K562 (cell line): ENCODE data around the gene ESR2. TPM values are rescaled to one million over a fixed set of nuclear protein-coding genes. Genes with fewer than 3 reads are reported as not detected.

Experiments
- BDP1 ChIP-seq: IDR thresholded peaks from 3 replicates; pipeline ENCODE4 v1.6.1; 2011; ENCODE audit not compliant: insufficient read length, insufficient read depth
- CBX2 ChIP-seq: fragments of 200-600 bp; sonication (generic); IDR thresholded peaks from one replicate; pipeline ENCODE4 v1.6.1; 2012; ENCODE audit warnings: mild to moderate bottlenecking, low read length, inconsistent platforms; ENCODE audit not compliant: insufficient read depth, poor library complexity, severe bottlenecking
- ELF2 ChIP-seq: fragments of 250-450 bp; sonication (Bioruptor Pico); IDR thresholded peaks from 2 replicates; pipeline ENCODE4 v1.5.0; 2021; ENCODE audit warnings: mild to moderate bottlenecking
- ESRRB ChIP-seq: fragments of 250-450 bp; sonication (Bioruptor Pico); IDR thresholded peaks from 2 replicates; pipeline ENCODE4 v1.5.0; 2020; ENCODE audit warnings: mild to moderate bottlenecking, moderate library complexity, borderline replicate concordance
- FOXA3 ChIP-seq, 2 experiments: fragments of 450-650 bp in 1 of 2; sonication (generic) in 1 of 2; formaldehyde crosslinking; IDR thresholded peaks in 1 of 2; conservative IDR thresholded peaks in 1 of 2; 2 replicates each; pipeline versions ENCODE4 v1.4.0 to v1.8.0; 2020 to 2022; ENCODE audit warnings: mild to moderate bottlenecking in 2 of 2, missing genetic modification reagents in 1 of 2
- MAFF ChIP-seq: IDR thresholded peaks from 2 replicates; pipeline ENCODE4 v1.6.1; 2012; ENCODE audit warnings: low read length, improper control_type of control experiment
- PHB2 ChIP-seq: fragments of 450-650 bp; IDR thresholded peaks from 2 replicates; pipeline ENCODE4 v1.6.1; 2017; ENCODE audit warnings: low read depth
- RBM39 ChIP-seq: fragments of 200-400 bp; formaldehyde crosslinking; optimal IDR thresholded peaks from 2 replicates; pipeline ENCODE3; 2018; ENCODE audit warnings: low read depth, low read length
- RCOR1 ChIP-seq, 2 experiments: IDR thresholded peaks; 2 replicates each; pipeline ENCODE4 v1.6.1; 2012; ENCODE audit warnings: low read depth in 2 of 2, low read length in 2 of 2, borderline replicate concordance in 1 of 2, improper control_type of control experiment in 1 of 2
- SAFB ChIP-seq: fragments of 200-400 bp; formaldehyde crosslinking; IDR thresholded peaks from 2 replicates; pipeline ENCODE4 v1.6.1; 2017; ENCODE audit warnings: low read depth, low read length, borderline replicate concordance
- SNIP1 ChIP-seq: fragments of 450-650 bp; IDR thresholded peaks from 2 replicates; pipeline ENCODE4 v1.7.1; 2017; ENCODE audit warnings: low read depth, mild to moderate bottlenecking
- SRSF3 ChIP-seq: fragments of 200-400 bp; formaldehyde crosslinking; IDR thresholded peaks from 2 replicates; pipeline ENCODE4 v1.6.1; 2016; ENCODE audit warnings: mild to moderate bottlenecking, low read length, moderate library complexity; ENCODE audit not compliant: insufficient read depth
- TCFL5 ChIP-seq: fragments of 250-450 bp; sonication (Bioruptor Pico); conservative IDR thresholded peaks from 2 replicates; pipeline ENCODE4 v1.6.1; 2021; ENCODE audit warnings: mild to moderate bottlenecking, moderate library complexity, matching md5 sums
- ZBTB1 ChIP-seq: sonication (generic); formaldehyde crosslinking; IDR thresholded peaks from 2 replicates; pipeline ENCODE4 v1.8.1; 2023; ENCODE audit warnings: missing genetic modification reagents, low read depth, mild to moderate bottlenecking, borderline replicate concordance
- ZC3H11A ChIP-seq: IDR thresholded peaks from 2 replicates; pipeline ENCODE4 v1.6.1; 2012; ENCODE audit warnings: low read depth, low read length, improper control_type of control experiment
- ZNF133 ChIP-seq: fragments of 250-450 bp; sonication (Bioruptor Pico); IDR thresholded peaks from 2 replicates; pipeline ENCODE4 v1.4.0; 2020; ENCODE audit warnings: mild to moderate bottlenecking
- ZNF23 ChIP-seq: fragments of 250-450 bp; sonication (Bioruptor Pico); IDR thresholded peaks from 2 replicates; pipeline ENCODE4 v1.4.0; 2020; ENCODE audit warnings: mild to moderate bottlenecking
- ZNF511 ChIP-seq: sonication (generic); formaldehyde crosslinking; IDR thresholded peaks from 2 replicates; pipeline ENCODE4 v1.8.0; 2022; ENCODE audit warnings: mild to moderate bottlenecking, missing genetic modification reagents
- ZNF655 ChIP-seq: fragments of 250-450 bp; sonication (Bioruptor Pico); IDR thresholded peaks from 2 replicates; pipeline ENCODE4 v1.5.0; 2021
- ZNF75A ChIP-seq: fragments of 450-650 bp; formaldehyde crosslinking; IDR thresholded peaks from 2 replicates; pipeline ENCODE4 v1.4.0; 2020; ENCODE audit warnings: mild to moderate bottlenecking
- polyA plus RNA-seq, 8 experiments: library from polyadenylated mRNA; depleted of rRNA in 4 of 8; stranded (reverse) in 5 of 8; unstranded in 3 of 8; fragments of >200 nt; fragmentation: Nextera tagmentation in 2 of 8; fragmentation: Illumina TruSeq in 1 of 8; extraction: Ambion mirVana in 2 of 8; extraction: Trizol in 1 of 8; gene quantifications; 2 replicates each; pipeline versions ENCODE4 v1.2.1 to v1.2.3, GENCODE V29; 2011 to 2014; ENCODE audit warnings: inconsistent platforms in 1 of 8, missing spikeins in 1 of 8
- total RNA-seq, 7 experiments: library from RNA; depleted of rRNA in 6 of 7; stranded (reverse); fragments of >200 nt in 6 of 7; fragmentation: Illumina TruSeq in 2 of 7; extraction: Trizol in 2 of 7; gene quantifications; 2 replicates each; pipeline versions ENCODE4 v1.2.1 to v1.2.3, GENCODE V29; 2011 to 2021; ENCODE audit warnings: low replicate concordance in 1 of 7
- TF ChIP-seq, protein P1 (sequence below): IDR thresholded peaks from 2 replicates; pipeline ENCODE4 v1.6.1; 2011; ENCODE audit warnings: borderline replicate concordance, low read depth, mild to moderate bottlenecking, moderate library complexity, low read length; ENCODE audit not compliant: insufficient read depth, poor library complexity, severe bottlenecking
- TF ChIP-seq, protein P2 (sequence below): fragments of 450-650 bp; IDR thresholded peaks from 2 replicates; pipeline ENCODE4 v1.6.1; 2018; ENCODE audit warnings: mild to moderate bottlenecking, low read depth; ENCODE audit not compliant: partially characterized antibody

The ESR2 gene
- total and polyA plus RNA-seq, 9 of the 15 experiments (the other 6 are each of a cell fraction or from before 2014, with no cell fraction given): 0.07 to 3.8 (median 2.0) TPM

GRCh38 chr14:64338616-64339316 lies 44.6 kb upstream of the ESR2 start (continued):
- TF ChIP-seq, protein P1, sequence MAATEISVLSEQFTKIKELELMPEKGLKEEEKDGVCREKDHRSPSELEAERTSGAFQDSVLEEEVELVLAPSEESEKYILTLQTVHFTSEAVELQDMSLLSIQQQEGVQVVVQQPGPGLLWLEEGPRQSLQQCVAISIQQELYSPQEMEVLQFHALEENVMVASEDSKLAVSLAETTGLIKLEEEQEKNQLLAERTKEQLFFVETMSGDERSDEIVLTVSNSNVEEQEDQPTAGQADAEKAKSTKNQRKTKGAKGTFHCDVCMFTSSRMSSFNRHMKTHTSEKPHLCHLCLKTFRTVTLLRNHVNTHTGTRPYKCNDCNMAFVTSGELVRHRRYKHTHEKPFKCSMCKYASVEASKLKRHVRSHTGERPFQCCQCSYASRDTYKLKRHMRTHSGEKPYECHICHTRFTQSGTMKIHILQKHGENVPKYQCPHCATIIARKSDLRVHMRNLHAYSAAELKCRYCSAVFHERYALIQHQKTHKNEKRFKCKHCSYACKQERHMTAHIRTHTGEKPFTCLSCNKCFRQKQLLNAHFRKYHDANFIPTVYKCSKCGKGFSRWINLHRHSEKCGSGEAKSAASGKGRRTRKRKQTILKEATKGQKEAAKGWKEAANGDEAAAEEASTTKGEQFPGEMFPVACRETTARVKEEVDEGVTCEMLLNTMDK: no peak
- TF ChIP-seq, protein P2, sequence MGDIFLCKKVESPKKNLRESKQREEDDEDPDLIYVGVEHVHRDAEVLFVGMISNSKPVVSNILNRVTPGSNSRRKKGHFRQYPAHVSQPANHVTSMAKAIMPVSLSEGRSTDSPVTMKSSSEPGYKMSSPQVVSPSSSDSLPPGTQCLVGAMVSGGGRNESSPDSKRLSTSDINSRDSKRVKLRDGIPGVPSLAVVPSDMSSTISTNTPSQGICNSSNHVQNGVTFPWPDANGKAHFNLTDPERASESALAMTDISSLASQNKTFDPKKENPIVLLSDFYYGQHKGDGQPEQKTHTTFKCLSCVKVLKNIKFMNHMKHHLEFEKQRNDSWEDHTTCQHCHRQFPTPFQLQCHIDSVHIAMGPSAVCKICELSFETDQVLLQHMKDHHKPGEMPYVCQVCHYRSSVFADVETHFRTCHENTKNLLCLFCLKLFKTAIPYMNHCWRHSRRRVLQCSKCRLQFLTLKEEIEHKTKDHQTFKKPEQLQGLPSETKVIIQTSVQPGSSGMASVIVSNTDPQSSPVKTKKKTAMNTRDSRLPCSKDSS: no peak
- TF ChIP-seq MAFF (no peak), TCFL5 (CRISPR knock-in tag) (no peak), FOXA3 (CRISPR knock-in tag; conservative IDR thresholded peaks at IDR 0.05 in 1 of 2, IDR thresholded peaks at IDR 0.05 in 1 of 2) (no peak), ZNF133 (CRISPR knock-in tag) (no peak), SRSF3 (no peak), SAFB (no peak), ZNF511 (CRISPR knock-in tag) (no peak), ZBTB1 (CRISPR knock-in tag) (no peak), ZNF75A (CRISPR knock-in tag) (no peak), ZNF23 (CRISPR knock-in tag) (no peak), BDP1 (no peak), ZNF655 (CRISPR knock-in tag) (no peak), CBX2 (no peak), RCOR1 (IDR thresholded peaks at IDR 0.05; ENCODE audit: borderline replicate concordance in 1 of 2, low read depth in 2 of 2, low read length in 2 of 2) (no peak), ESRRB (CRISPR knock-in tag) (no peak), SNIP1 (no peak), ELF2 (0 out of 2 replicates have a peak, but pooled peaks have one; percentile 35), PHB2 (no peak), RBM39 (no peak), ZC3H11A (no peak)
